ENCODE measurements around the gene AKT1S1.

- TF ChIP-seq SRF (IDR thresholded peaks at IDR 0.05; ENCODE audit: low read depth) (no peak), MAX (IDR thresholded peaks at IDR 0.05) (no peak)
These were observed 32.7 kb downstream of the AKT1S1 start for GRCh38 chr19:49844138-49845095.
